HEK293 (cell line): ENCODE results near the gene LIX1L.

Experiments
- MZF1 ChIP-seq: fragments of 450-650 bp; formaldehyde crosslinking; IDR thresholded peaks from 2 replicates; pipeline ENCODE4 v1.5.1; 2017; ENCODE audit warnings: missing biosample characterization, missing genetic modification characterization, borderline replicate concordance
- PBX3 ChIP-seq: sonication (generic); formaldehyde crosslinking; IDR thresholded peaks from 2 replicates; pipeline ENCODE4 v1.8.1; 2022; ENCODE audit warnings: mild to moderate bottlenecking, moderate library complexity, missing genetic modification reagents
- SP2 ChIP-seq: fragments of 450-650 bp; formaldehyde crosslinking; IDR thresholded peaks from 2 replicates; pipeline ENCODE4 v1.5.1; 2016; ENCODE audit warnings: missing biosample characterization, missing genetic modification characterization
- YY1 ChIP-seq: fragments of 450-650 bp; formaldehyde crosslinking; IDR thresholded peaks from 2 replicates; pipeline ENCODE4 v1.5.1; 2018; ENCODE audit warnings: missing biosample characterization, missing genetic modification characterization
- TF ChIP-seq, protein P1 (sequence below): fragments of 450-650 bp; formaldehyde crosslinking; IDR thresholded peaks from 2 replicates; pipeline ENCODE4 v1.5.1; 2016; ENCODE audit warnings: missing biosample characterization, missing genetic modification characterization

GRCh38 chr1:145982010-145982723, 24.4 kb upstream of the LIX1L start:
- TF ChIP-seq, protein P1, sequence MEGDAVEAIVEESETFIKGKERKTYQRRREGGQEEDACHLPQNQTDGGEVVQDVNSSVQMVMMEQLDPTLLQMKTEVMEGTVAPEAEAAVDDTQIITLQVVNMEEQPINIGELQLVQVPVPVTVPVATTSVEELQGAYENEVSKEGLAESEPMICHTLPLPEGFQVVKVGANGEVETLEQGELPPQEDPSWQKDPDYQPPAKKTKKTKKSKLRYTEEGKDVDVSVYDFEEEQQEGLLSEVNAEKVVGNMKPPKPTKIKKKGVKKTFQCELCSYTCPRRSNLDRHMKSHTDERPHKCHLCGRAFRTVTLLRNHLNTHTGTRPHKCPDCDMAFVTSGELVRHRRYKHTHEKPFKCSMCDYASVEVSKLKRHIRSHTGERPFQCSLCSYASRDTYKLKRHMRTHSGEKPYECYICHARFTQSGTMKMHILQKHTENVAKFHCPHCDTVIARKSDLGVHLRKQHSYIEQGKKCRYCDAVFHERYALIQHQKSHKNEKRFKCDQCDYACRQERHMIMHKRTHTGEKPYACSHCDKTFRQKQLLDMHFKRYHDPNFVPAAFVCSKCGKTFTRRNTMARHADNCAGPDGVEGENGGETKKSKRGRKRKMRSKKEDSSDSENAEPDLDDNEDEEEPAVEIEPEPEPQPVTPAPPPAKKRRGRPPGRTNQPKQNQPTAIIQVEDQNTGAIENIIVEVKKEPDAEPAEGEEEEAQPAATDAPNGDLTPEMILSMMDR: no peak
- TF ChIP-seq YY1 (tag by site-specific recombination) (no peak), PBX3 (CRISPR knock-in tag) (no peak), MZF1 (no peak), SP2 (tag by site-specific recombination) (no peak)
